NCI-H2171 treated with DMSO at 0.1 percent for 48 hours (cell line): ENCODE data around the gene WFDC10A.
"Not testable (repeated sequence)": the region's sequence is repeated elsewhere in the genome, so short reads cannot be mapped to it uniquely, and the experiment has no call there.

Source experiments
- DNase-seq: peaks from one replicate; lab custom pipeline; 2025; lab: John Stamatoyannopoulos, UW

WFDC10A gene

GRCh38 chr20:45629496-45630100 is at the start of gene WFDC10A:
Gene WFDC10A, plus strand, starts transcription at chr20:45629739. Its CDS starts 75 bp downstream, at chr20:45629814.
- peak; percentile 56 for DNase-seq

- DNase-seq: no peak
Measured at GRCh38 chr20:45581702-45582101, 47.8 kb upstream of the WFDC10A start.

GRCh38 chr20:45583502-45583901 is 46.0 kb upstream of the WFDC10A start:
- no peak for DNase-seq

- DNase-seq: not testable (repeated sequence)
Measured at GRCh38 chr20:45584294-45584693, 45.2 kb upstream of the WFDC10A start.

GRCh38 chr20:45585986-45586385 is 43.6 kb upstream of the WFDC10A start:
- DNase-seq: not testable (repeated sequence)

GRCh38 chr20:45588800-45589199 is 40.7 kb upstream of the WFDC10A start:
- no peak for DNase-seq

- no peak for DNase-seq
Measured at GRCh38 chr20:45589725-45590124, 39.8 kb upstream of the WFDC10A start.

GRCh38 chr20:45592574-45593189 is 36.9 kb upstream of the WFDC10A start:
- peak; percentile 56 for DNase-seq

GRCh38 chr20:45593498-45593897 is 36.0 kb upstream of the WFDC10A start:
- DNase-seq: no peak

GRCh38 chr20:45595235-45595634 is 34.3 kb upstream of the WFDC10A start:
- no peak for DNase-seq

GRCh38 chr20:45607810-45608209 is 21.7 kb upstream of the WFDC10A start:
- no peak for DNase-seq

GRCh38 chr20:45611054-45611453 is 18.5 kb upstream of the WFDC10A start:
- no peak for DNase-seq

GRCh38 chr20:45612314-45612713 is 17.2 kb upstream of the WFDC10A start:
- DNase-seq: no peak

GRCh38 chr20:45617591-45617990 is 11.9 kb upstream of the WFDC10A start:
- DNase-seq: no peak

- DNase-seq: no peak
Measured at GRCh38 chr20:45621593-45621992, 7.9 kb upstream of the WFDC10A start.

- DNase-seq: no peak
Measured at GRCh38 chr20:45626540-45626939, 3.0 kb upstream of the WFDC10A start.

GRCh38 chr20:45630371-45630770 is 832 bp downstream of the WFDC10A start:
- DNase-seq: no peak

- no peak for DNase-seq
Measured at GRCh38 chr20:45631184-45631583, 1.6 kb downstream of the WFDC10A start, which contains the start of gene WFDC9. Gene WFDC9, minus strand, starts transcription at chr20:45631284. Its CDS starts 21,103 bp downstream, at chr20:45610181.

- no peak for DNase-seq
Measured at GRCh38 chr20:45636513-45636912, 7.0 kb downstream of the WFDC10A start.

- DNase-seq: no peak
Measured at GRCh38 chr20:45639687-45640086, 10.1 kb downstream of the WFDC10A start.

GRCh38 chr20:45641076-45641475 is 11.5 kb downstream of the WFDC10A start:
- DNase-seq: not testable (repeated sequence)

GRCh38 chr20:45645869-45646268 is 16.3 kb downstream of the WFDC10A start:
- DNase-seq: not testable (repeated sequence)

- DNase-seq: no peak
Measured at GRCh38 chr20:45646875-45647274, 17.3 kb downstream of the WFDC10A start.
